Measurements from ENCODE around the gene ZCCHC7. TPM values are rescaled to one million over a fixed set of nuclear protein-coding genes. Genes with fewer than 3 reads are reported as not detected.

The ZCCHC7 gene
- total and polyA plus RNA-seq, 5 donors from 2014 or later = 32.3 to 43.6 (median 34.8) TPM

GRCh38 chr9:37121881-37122280, 1.5 kb downstream of the ZCCHC7 start:
- Mint-ChIP-seq H3K4me3 (peak overlapping the region; percentile 90 to 99 (median 96)), H3K9me3 (peaks cover 0 to 2% (median 0%) of the 10 kb centered on the region in 7 donors), H3K27ac (peak overlapping the region; percentile 38 to 98 (median 94)), H3K27me3 (peaks cover 10% of the 10 kb centered on the region), H3K36me3 (peaks cover 4% of the 10 kb centered on the region), H3K4me1 (peaks cover 25 to 41% (median 34%) of the 10 kb centered on the region in 4 donors)
- Histone ChIP-seq H3K27me3 (ENCODE audit: control insufficient read depth, insufficient read depth, low read length) (no peaks in the 10 kb centered on the region), H3K4me1 (ENCODE audit: control insufficient read depth, insufficient read depth, low read length, poor library complexity, severe bottlenecking) (peaks cover 43% of the 10 kb centered on the region), H3K36me3 (ENCODE audit: control insufficient read depth, insufficient read depth, low read length) (peaks cover under 1% of the 10 kb centered on the region), H3K4me3 (ENCODE audit: low read depth, low read length) (peak overlapping the region; percentile 91), H3K27ac (ENCODE audit: insufficient read depth, low read length, poor library complexity, severe bottlenecking) (no peak overlapping the region), H3K9me3 (ENCODE audit: control insufficient read depth in 2 of 2, low read length in 2 of 2) (no peaks in the 10 kb centered on the region)
- no peak for ATAC-seq (ENCODE audit: low read depth in 2 of 2)
- no peak for DNase-seq

- Histone ChIP-seq H3K36me3 (ENCODE audit: control insufficient read depth, insufficient read depth, low read length) (peaks cover 15% of the 10 kb centered on the region), H3K9me3 (ENCODE audit: control insufficient read depth in 2 of 2, low read length in 2 of 2) (no peaks in the 10 kb centered on the region), H3K4me3 (ENCODE audit: low read depth, low read length) (peak overlapping the region; percentile 5), H3K27ac (ENCODE audit: insufficient read depth, low read length, poor library complexity, severe bottlenecking) (no peak overlapping the region), H3K4me1 (ENCODE audit: control insufficient read depth, insufficient read depth, low read length, poor library complexity, severe bottlenecking) (peaks cover 34% of the 10 kb centered on the region), H3K27me3 (ENCODE audit: control insufficient read depth, insufficient read depth, low read length) (no peaks in the 10 kb centered on the region)
- Mint-ChIP-seq H3K36me3 (peaks cover 7% of the 10 kb centered on the region), H3K27ac (no peak overlapping the region), H3K9me3 (no peaks in the 10 kb centered on the region), H3K27me3 (peaks cover 5% of the 10 kb centered on the region), H3K4me3 (no peak overlapping the region), H3K4me1 (peaks cover 23 to 30% (median 26%) of the 10 kb centered on the region in 4 donors)
- ATAC-seq (ENCODE audit: low read depth in 2 of 2) (peak; percentile 74 to 78), DNase-seq (peak in 1 of 3 donors; percentile 41)
Observed at GRCh38 chr9:37126214-37126788, 5.9 kb downstream of the ZCCHC7 start.

- no peak overlapping the region for H3K4me3 ChIP-seq (ENCODE audit: low read depth, low read length)
- Mint-ChIP-seq H3K36me3 (peaks cover 14% of the 10 kb centered on the region), H3K4me3 (no peak overlapping the region), H3K27me3 (peaks cover under 1% of the 10 kb centered on the region), H3K4me1 (peaks cover 16 to 30% (median 23%) of the 10 kb centered on the region in 4 donors), H3K27ac (no peak overlapping the region), H3K9me3 (no peaks in the 10 kb centered on the region)
- H3K9me3 ChIP-seq (ENCODE audit: control insufficient read depth in 2 of 2, low read length in 2 of 2) = no peaks in the 10 kb centered on the region
- DNase-seq (no peak), ATAC-seq (ENCODE audit: low read depth in 2 of 2) (no peak)
- H3K4me1 ChIP-seq (ENCODE audit: control insufficient read depth, insufficient read depth, low read length, poor library complexity, severe bottlenecking) = peaks cover 27% of the 10 kb centered on the region
- H3K27ac ChIP-seq (ENCODE audit: insufficient read depth, low read length, poor library complexity, severe bottlenecking) = no peak overlapping the region
- peaks cover 21% of the 10 kb centered on the region for H3K36me3 ChIP-seq (ENCODE audit: control insufficient read depth, insufficient read depth, low read length)
- no peaks in the 10 kb centered on the region for H3K27me3 ChIP-seq (ENCODE audit: control insufficient read depth, insufficient read depth, low read length)
Observed at GRCh38 chr9:37127018-37127417, 6.6 kb downstream of the ZCCHC7 start.

GRCh38 chr9:37128051-37128450, 7.7 kb downstream of the ZCCHC7 start:
- Histone ChIP-seq H3K4me1 (ENCODE audit: control insufficient read depth, insufficient read depth, low read length, poor library complexity, severe bottlenecking) (peaks cover 17% of the 10 kb centered on the region), H3K9me3 (ENCODE audit: control insufficient read depth in 2 of 2, low read length in 2 of 2) (no peaks in the 10 kb centered on the region), H3K36me3 (ENCODE audit: control insufficient read depth, insufficient read depth, low read length) (peaks cover 26% of the 10 kb centered on the region), H3K27ac (ENCODE audit: insufficient read depth, low read length, poor library complexity, severe bottlenecking) (no peak overlapping the region), H3K4me3 (ENCODE audit: low read depth, low read length) (no peak overlapping the region), H3K27me3 (ENCODE audit: control insufficient read depth, insufficient read depth, low read length) (no peaks in the 10 kb centered on the region)
- Mint-ChIP-seq H3K4me1 (peaks cover 16 to 24% (median 19%) of the 10 kb centered on the region in 4 donors), H3K27me3 (no peaks in the 10 kb centered on the region), H3K36me3 (peaks cover 18% of the 10 kb centered on the region), H3K4me3 (no peak overlapping the region), H3K27ac (no peak overlapping the region), H3K9me3 (no peaks in the 10 kb centered on the region)
- DNase-seq (no peak), ATAC-seq (ENCODE audit: low read depth in 2 of 2) (no peak)

GRCh38 chr9:37134166-37134565, 13.8 kb downstream of the ZCCHC7 start:
- H3K4me3 ChIP-seq (ENCODE audit: low read depth, low read length) = no peak overlapping the region
- H3K4me1 ChIP-seq (ENCODE audit: control insufficient read depth, insufficient read depth, low read length, poor library complexity, severe bottlenecking) = peaks cover 13% of the 10 kb centered on the region
- no peaks in the 10 kb centered on the region for H3K27me3 Mint-ChIP-seq
- peaks cover 0 to 4% (median 0%) of the 10 kb centered on the region in 7 donors for H3K9me3 Mint-ChIP-seq
- H3K27ac ChIP-seq (ENCODE audit: insufficient read depth, low read length, poor library complexity, severe bottlenecking) = no peak overlapping the region
- H3K4me1 Mint-ChIP-seq = peaks cover 31 to 48% (median 37%) of the 10 kb centered on the region in 4 donors
- no peak overlapping the region for H3K4me3 Mint-ChIP-seq
- peaks cover 21% of the 10 kb centered on the region for H3K36me3 ChIP-seq (ENCODE audit: control insufficient read depth, insufficient read depth, low read length)
- no peak for ATAC-seq (ENCODE audit: low read depth in 2 of 2)
- no peak for DNase-seq
- H3K27ac Mint-ChIP-seq = no peak overlapping the region
- H3K27me3 ChIP-seq (ENCODE audit: control insufficient read depth, insufficient read depth, low read length) = no peaks in the 10 kb centered on the region
- peaks cover 31% of the 10 kb centered on the region for H3K36me3 Mint-ChIP-seq
- no peaks in the 10 kb centered on the region for H3K9me3 ChIP-seq (ENCODE audit: control insufficient read depth in 2 of 2, low read length in 2 of 2)

- Mint-ChIP-seq H3K36me3 (peaks cover 24% of the 10 kb centered on the region), H3K4me3 (peak overlapping the region in 1 of 4 donors; percentile 26), H3K9me3 (peaks cover 0 to under 1% (median 0%) of the 10 kb centered on the region in 7 donors), H3K27me3 (no peaks in the 10 kb centered on the region), H3K4me1 (peaks cover 40 to 67% (median 42%) of the 10 kb centered on the region in 4 donors), H3K27ac (no peak overlapping the region)
- Histone ChIP-seq H3K9me3 (ENCODE audit: control insufficient read depth in 2 of 2, low read length in 2 of 2) (no peaks in the 10 kb centered on the region), H3K4me3 (ENCODE audit: low read depth, low read length) (no peak overlapping the region), H3K27me3 (ENCODE audit: control insufficient read depth, insufficient read depth, low read length) (no peaks in the 10 kb centered on the region), H3K27ac (ENCODE audit: insufficient read depth, low read length, poor library complexity, severe bottlenecking) (no peak overlapping the region), H3K36me3 (ENCODE audit: control insufficient read depth, insufficient read depth, low read length) (peaks cover 7% of the 10 kb centered on the region), H3K4me1 (ENCODE audit: control insufficient read depth, insufficient read depth, low read length, poor library complexity, severe bottlenecking) (peaks cover 31% of the 10 kb centered on the region)
- DNase-seq (no peak), ATAC-seq (ENCODE audit: low read depth in 2 of 2) (no peak)
Observed at GRCh38 chr9:37141015-37141414, 20.6 kb downstream of the ZCCHC7 start.

- peak overlapping the region; percentile 84 for H3K27ac ChIP-seq (ENCODE audit: insufficient read depth, low read length, poor library complexity, severe bottlenecking)
- H3K27me3 Mint-ChIP-seq = no peaks in the 10 kb centered on the region
- no peaks in the 10 kb centered on the region for H3K9me3 Mint-ChIP-seq
- peaks cover 25% of the 10 kb centered on the region for H3K36me3 Mint-ChIP-seq
- no peaks in the 10 kb centered on the region for H3K27me3 ChIP-seq (ENCODE audit: control insufficient read depth, insufficient read depth, low read length)
- H3K27ac Mint-ChIP-seq = peak overlapping the region in 2 of 3 donors; percentile 65 to 90
- H3K4me3 ChIP-seq (ENCODE audit: low read depth, low read length) = no peak overlapping the region
- H3K36me3 ChIP-seq (ENCODE audit: control insufficient read depth, insufficient read depth, low read length) = peaks cover 1% of the 10 kb centered on the region
- peaks cover 43% of the 10 kb centered on the region for H3K4me1 ChIP-seq (ENCODE audit: control insufficient read depth, insufficient read depth, low read length, poor library complexity, severe bottlenecking)
- H3K4me1 Mint-ChIP-seq = peaks cover 38 to 65% (median 42%) of the 10 kb centered on the region in 4 donors
- no peaks in the 10 kb centered on the region for H3K9me3 ChIP-seq (ENCODE audit: control insufficient read depth in 2 of 2, low read length in 2 of 2)
- ATAC-seq (ENCODE audit: low read depth in 2 of 2) (no peak), DNase-seq (no peak)
- H3K4me3 Mint-ChIP-seq = peak overlapping the region in 3 of 4 donors; percentile 19 to 63 (median 26)
Observed at GRCh38 chr9:37144762-37145161, 24.4 kb downstream of the ZCCHC7 start.

- peak overlapping the region; percentile 63 to 91 (median 80) for H3K27ac Mint-ChIP-seq
- DNase-seq = peak in 2 of 3 donors; percentile 63 to 67
- peak overlapping the region; percentile 72 to 86 (median 78) for H3K4me3 Mint-ChIP-seq
- H3K9me3 Mint-ChIP-seq = no peaks in the 10 kb centered on the region
- peaks cover 23% of the 10 kb centered on the region for H3K36me3 Mint-ChIP-seq
- Histone ChIP-seq H3K9me3 (ENCODE audit: control insufficient read depth in 2 of 2, low read length in 2 of 2) (no peaks in the 10 kb centered on the region), H3K27me3 (ENCODE audit: control insufficient read depth, insufficient read depth, low read length) (no peaks in the 10 kb centered on the region), H3K4me1 (ENCODE audit: control insufficient read depth, insufficient read depth, low read length, poor library complexity, severe bottlenecking) (peaks cover 43% of the 10 kb centered on the region), H3K27ac (ENCODE audit: insufficient read depth, low read length, poor library complexity, severe bottlenecking) (peak overlapping the region; percentile 84), H3K36me3 (ENCODE audit: control insufficient read depth, insufficient read depth, low read length) (peaks cover 2% of the 10 kb centered on the region), H3K4me3 (ENCODE audit: low read depth, low read length) (peak overlapping the region; percentile 85)
- ATAC-seq (ENCODE audit: low read depth in 2 of 2) = peak; percentile 75 to 81
- peaks cover 32 to 62% (median 38%) of the 10 kb centered on the region in 4 donors for H3K4me1 Mint-ChIP-seq
- no peaks in the 10 kb centered on the region for H3K27me3 Mint-ChIP-seq
Observed at GRCh38 chr9:37146410-37146809, 26.0 kb downstream of the ZCCHC7 start.

Measured in CD4-positive, CD25-positive, alpha-beta regulatory T cell (primary cell).